HepG2 (cell line): ENCODE results near the gene FHIT.

Experiments
- EP300 ChIP-seq, 3 experiments: sonication (generic) in 1 of 3; formaldehyde crosslinking in 1 of 3; IDR thresholded peaks; 2 replicates each; pipeline versions ENCODE4 v1.5.1 to v1.6.1; 2011 to 2020; ENCODE audit warnings: low read depth in 2 of 3, low read length in 2 of 3, borderline replicate concordance in 1 of 3, improper control_type of control experiment in 1 of 3, mild to moderate bottlenecking in 1 of 3, missing genetic modification reagents in 1 of 3, moderate library complexity in 1 of 3
- GABPB1 ChIP-seq: IDR thresholded peaks from 2 replicates; pipeline ENCODE4 v1.6.1; 2016; ENCODE audit warnings: mild to moderate bottlenecking, missing genetic modification reagents, moderate library complexity, missing compliant biosample characterization
- PBX3 ChIP-seq: sonication (generic); formaldehyde crosslinking; IDR thresholded peaks from 2 replicates; pipeline ENCODE4 v1.8.1; 2023; ENCODE audit warnings: missing genetic modification reagents, inconsistent platforms, borderline replicate concordance
- SMAD1 ChIP-seq: sonication (generic); formaldehyde crosslinking; IDR thresholded peaks from 2 replicates; pipeline ENCODE4 v1.4.0; 2020; ENCODE audit warnings: missing genetic modification reagents, low read depth, mild to moderate bottlenecking, borderline replicate concordance
- ZNF382 ChIP-seq: sonication (generic); formaldehyde crosslinking; IDR thresholded peaks from 2 replicates; pipeline ENCODE4 v1.5.0; 2020; ENCODE audit warnings: missing genetic modification reagents, mild to moderate bottlenecking, borderline replicate concordance
- TF ChIP-seq, protein P1 (sequence below): sonication (generic); formaldehyde crosslinking; IDR thresholded peaks from 2 replicates; pipeline ENCODE4 v1.5.0; 2020; ENCODE audit warnings: mild to moderate bottlenecking, missing genetic modification reagents, borderline replicate concordance
- TF ChIP-seq, protein P2 (sequence below): sonication (generic); formaldehyde crosslinking; IDR thresholded peaks from 2 replicates; pipeline ENCODE4 v1.5.1; 2020; ENCODE audit warnings: missing genetic modification reagents, mild to moderate bottlenecking, borderline replicate concordance
- TF ChIP-seq, protein P3 (sequence below), 2 experiments: IDR thresholded peaks; 2 replicates each; pipeline ENCODE4 v1.6.1; 2011 to 2012; ENCODE audit warnings: low read length in 2 of 2, borderline replicate concordance in 1 of 2, low read depth in 1 of 2, mild to moderate bottlenecking in 1 of 2, moderate library complexity in 1 of 2

- TF ChIP-seq SMAD1 (CRISPR knock-in tag), result no peak
- no peak for TF ChIP-seq EP300 (IDR thresholded peaks at IDR 0.05; ENCODE audit: low read depth in 2 of 2, low read length in 2 of 2)
- TF ChIP-seq EP300 (CRISPR knock-in tag; IDR thresholded peaks at IDR 0.05; ENCODE audit: borderline replicate concordance), result no peak
- TF ChIP-seq, protein P1, sequence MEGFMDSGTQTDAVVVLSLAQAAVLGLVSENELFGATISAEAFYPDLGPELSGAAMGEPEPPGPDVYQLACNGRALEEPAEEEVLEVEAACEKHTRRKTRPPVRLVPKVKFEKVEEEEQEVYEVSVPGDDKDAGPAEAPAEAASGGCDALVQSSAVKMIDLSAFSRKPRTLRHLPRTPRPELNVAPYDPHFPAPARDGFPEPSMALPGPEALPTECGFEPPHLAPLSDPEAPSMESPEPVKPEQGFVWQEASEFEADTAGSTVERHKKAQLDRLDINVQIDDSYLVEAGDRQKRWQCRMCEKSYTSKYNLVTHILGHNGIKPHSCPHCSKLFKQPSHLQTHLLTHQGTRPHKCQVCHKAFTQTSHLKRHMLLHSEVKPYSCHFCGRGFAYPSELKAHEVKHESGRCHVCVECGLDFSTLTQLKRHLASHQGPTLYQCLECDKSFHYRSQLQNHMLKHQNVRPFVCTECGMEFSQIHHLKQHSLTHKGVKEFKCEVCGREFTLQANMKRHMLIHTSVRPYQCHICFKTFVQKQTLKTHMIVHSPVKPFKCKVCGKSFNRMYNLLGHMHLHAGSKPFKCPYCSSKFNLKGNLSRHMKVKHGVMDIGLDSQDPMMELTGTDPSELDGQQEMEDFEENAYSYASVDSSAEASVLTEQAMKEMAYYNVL (CRISPR knock-in tag), result no peak
- TF ChIP-seq, protein P2, sequence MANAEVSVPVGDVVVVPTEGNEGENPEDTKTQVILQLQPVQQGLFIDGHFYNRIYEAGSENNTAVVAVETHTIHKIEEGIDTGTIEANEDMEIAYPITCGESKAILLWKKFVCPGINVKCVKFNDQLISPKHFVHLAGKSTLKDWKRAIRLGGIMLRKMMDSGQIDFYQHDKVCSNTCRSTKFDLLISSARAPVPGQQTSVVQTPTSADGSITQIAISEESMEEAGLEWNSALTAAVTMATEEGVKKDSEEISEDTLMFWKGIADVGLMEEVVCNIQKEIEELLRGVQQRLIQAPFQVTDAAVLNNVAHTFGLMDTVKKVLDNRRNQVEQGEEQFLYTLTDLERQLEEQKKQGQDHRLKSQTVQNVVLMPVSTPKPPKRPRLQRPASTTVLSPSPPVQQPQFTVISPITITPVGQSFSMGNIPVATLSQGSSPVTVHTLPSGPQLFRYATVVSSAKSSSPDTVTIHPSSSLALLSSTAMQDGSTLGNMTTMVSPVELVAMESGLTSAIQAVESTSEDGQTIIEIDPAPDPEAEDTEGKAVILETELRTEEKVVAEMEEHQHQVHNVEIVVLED, result no peak
- TF ChIP-seq, protein P3, sequence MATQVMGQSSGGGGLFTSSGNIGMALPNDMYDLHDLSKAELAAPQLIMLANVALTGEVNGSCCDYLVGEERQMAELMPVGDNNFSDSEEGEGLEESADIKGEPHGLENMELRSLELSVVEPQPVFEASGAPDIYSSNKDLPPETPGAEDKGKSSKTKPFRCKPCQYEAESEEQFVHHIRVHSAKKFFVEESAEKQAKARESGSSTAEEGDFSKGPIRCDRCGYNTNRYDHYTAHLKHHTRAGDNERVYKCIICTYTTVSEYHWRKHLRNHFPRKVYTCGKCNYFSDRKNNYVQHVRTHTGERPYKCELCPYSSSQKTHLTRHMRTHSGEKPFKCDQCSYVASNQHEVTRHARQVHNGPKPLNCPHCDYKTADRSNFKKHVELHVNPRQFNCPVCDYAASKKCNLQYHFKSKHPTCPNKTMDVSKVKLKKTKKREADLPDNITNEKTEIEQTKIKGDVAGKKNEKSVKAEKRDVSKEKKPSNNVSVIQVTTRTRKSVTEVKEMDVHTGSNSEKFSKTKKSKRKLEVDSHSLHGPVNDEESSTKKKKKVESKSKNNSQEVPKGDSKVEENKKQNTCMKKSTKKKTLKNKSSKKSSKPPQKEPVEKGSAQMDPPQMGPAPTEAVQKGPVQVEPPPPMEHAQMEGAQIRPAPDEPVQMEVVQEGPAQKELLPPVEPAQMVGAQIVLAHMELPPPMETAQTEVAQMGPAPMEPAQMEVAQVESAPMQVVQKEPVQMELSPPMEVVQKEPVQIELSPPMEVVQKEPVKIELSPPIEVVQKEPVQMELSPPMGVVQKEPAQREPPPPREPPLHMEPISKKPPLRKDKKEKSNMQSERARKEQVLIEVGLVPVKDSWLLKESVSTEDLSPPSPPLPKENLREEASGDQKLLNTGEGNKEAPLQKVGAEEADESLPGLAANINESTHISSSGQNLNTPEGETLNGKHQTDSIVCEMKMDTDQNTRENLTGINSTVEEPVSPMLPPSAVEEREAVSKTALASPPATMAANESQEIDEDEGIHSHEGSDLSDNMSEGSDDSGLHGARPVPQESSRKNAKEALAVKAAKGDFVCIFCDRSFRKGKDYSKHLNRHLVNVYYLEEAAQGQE (IDR thresholded peaks at IDR 0.05; ENCODE audit: borderline replicate concordance in 1 of 2, low read depth in 1 of 2, low read length in 2 of 2), result no peak
- no peak for TF ChIP-seq ZNF382
- no peak for TF ChIP-seq GABPB1 (CRISPR knock-in tag)
- no peak for TF ChIP-seq PBX3 (CRISPR knock-in tag)
These were observed 403.5 kb downstream of the FHIT start for GRCh38 chr3:60847791-60848190.
